ENCODE results near the gene TMPRSS2.
"Not testable (repeated sequence)": the region's sequence is repeated elsewhere in the genome, so short reads cannot be mapped to it uniquely, and the experiment has no call there.

The TMPRSS2 gene

GRCh38 chr21:41428311-41428710, 79.6 kb downstream of the TMPRSS2 start:
- Histone ChIP-seq H3K27me3 (replicated peaks; ENCODE audit: control insufficient read depth, insufficient read depth, low read length) (no peaks in the 10 kb centered on the region), H3K36me3 (ENCODE audit: control insufficient read depth, insufficient read depth, low read length) (peaks cover 41% of the 10 kb centered on the region), H3K4me3 (replicated peaks; ENCODE audit: low read depth, low read length) (peak overlapping the region; percentile 97)
- TF ChIP-seq CTCF (IDR thresholded peaks at IDR 0.05; ENCODE audit: insufficient read depth, low read length, poor library complexity, severe bottlenecking), result no peak
- DNase-seq (ENCODE audit: extremely low read depth, insufficient read length), result no peak

GRCh38 chr21:41427556-41427955, 80.4 kb downstream of the TMPRSS2 start:
- no peak for TF ChIP-seq CTCF (IDR thresholded peaks at IDR 0.05; ENCODE audit: insufficient read depth, low read length, poor library complexity, severe bottlenecking)
- no peak for DNase-seq (ENCODE audit: extremely low read depth, insufficient read length)
- Histone ChIP-seq H3K36me3 (ENCODE audit: control insufficient read depth, insufficient read depth, low read length) (peaks cover 33% of the 10 kb centered on the region), H3K27me3 (replicated peaks; ENCODE audit: control insufficient read depth, insufficient read depth, low read length) (no peaks in the 10 kb centered on the region), H3K4me3 (replicated peaks; ENCODE audit: low read depth, low read length) (peak overlapping the region; percentile 97)

- DNase-seq (ENCODE audit: extremely low read depth, insufficient read length), result peak; percentile 52
- H3K4me3 ChIP-seq (replicated peaks; ENCODE audit: low read depth, low read length), result peak overlapping the region; percentile 97
- H3K27me3 ChIP-seq (replicated peaks; ENCODE audit: control insufficient read depth, insufficient read depth, low read length), result no peaks in the 10 kb centered on the region
- peaks cover 26% of the 10 kb centered on the region for H3K36me3 ChIP-seq (ENCODE audit: control insufficient read depth, insufficient read depth, low read length)
- no peak for TF ChIP-seq CTCF (IDR thresholded peaks at IDR 0.05; ENCODE audit: insufficient read depth, low read length, poor library complexity, severe bottlenecking)
Measured at GRCh38 chr21:41426676-41427404, 81.1 kb downstream of the TMPRSS2 start.

GRCh38 chr21:41425954-41426675, 81.8 kb downstream of the TMPRSS2 start, which contains the start of gene MX1:
Gene MX1, plus strand, starts transcription at chr21:41426239. Its CDS starts 5,832 bp downstream, at chr21:41432071.
- Histone ChIP-seq H3K27me3 (replicated peaks; ENCODE audit: control insufficient read depth, insufficient read depth, low read length) (no peaks in the 10 kb centered on the region), H3K4me3 (replicated peaks; ENCODE audit: low read depth, low read length) (peak within 1 kb of the TSS; percentile 97), H3K36me3 (ENCODE audit: control insufficient read depth, insufficient read depth, low read length) (peaks cover 23% of the 10 kb centered on the region)
- peak; percentile 92 for DNase-seq (ENCODE audit: extremely low read depth, insufficient read length)
- no peak for TF ChIP-seq CTCF (IDR thresholded peaks at IDR 0.05; ENCODE audit: insufficient read depth, low read length, poor library complexity, severe bottlenecking)

GRCh38 chr21:41425588-41425953, 82.4 kb downstream of the TMPRSS2 start:
- H3K27me3 ChIP-seq (replicated peaks; ENCODE audit: control insufficient read depth, insufficient read depth, low read length), result no peaks in the 10 kb centered on the region

GRCh38 chr21:41423305-41423636, 84.7 kb downstream of the TMPRSS2 start:
- H3K4me3 ChIP-seq (replicated peaks; ENCODE audit: low read depth, low read length); H3K36me3 ChIP-seq (ENCODE audit: control insufficient read depth, insufficient read depth, low read length); DNase-seq (ENCODE audit: extremely low read depth, insufficient read length); H3K27me3 ChIP-seq (replicated peaks; ENCODE audit: control insufficient read depth, insufficient read depth, low read length): not testable (repeated sequence)

More at GRCh38 chr21:41425588-41425953, 82.4 kb downstream of the TMPRSS2 start:
- Histone ChIP-seq H3K4me3 (replicated peaks; ENCODE audit: low read depth, low read length) (peak overlapping the region; percentile 97), H3K36me3 (ENCODE audit: control insufficient read depth, insufficient read depth, low read length) (peaks cover 23% of the 10 kb centered on the region)
- TF ChIP-seq CTCF (IDR thresholded peaks at IDR 0.05; ENCODE audit: insufficient read depth, low read length, poor library complexity, severe bottlenecking), result no peak
- no peak for DNase-seq (ENCODE audit: extremely low read depth, insufficient read length)

All from GM06990 (cell line).